GM19099 (cell line): ENCODE data around the gene HSPB6.

Experiments
- POLR2A ChIP-seq: IDR thresholded peaks from 3 replicates; pipeline ENCODE4 v1.6.1; 2011; ENCODE audit warnings: low read depth; ENCODE audit not compliant: insufficient read length; ENCODE audit errors: extremely low read depth

HSPB6 gene

GRCh38 chr19:35712567-35713505 lies 44.0 kb downstream of the HSPB6 start:
- TF ChIP-seq POLR2A = peak; percentile 83

GRCh38 chr19:35710784-35711723 lies 45.8 kb downstream of the HSPB6 start:
- peak; percentile 64 for TF ChIP-seq POLR2A

GRCh38 chr19:35708391-35708790 lies 48.4 kb downstream of the HSPB6 start:
- TF ChIP-seq POLR2A = no peak
